PC-9 (cell line): ENCODE measurements around the gene RBM5.

ENCODE experiments used
- CTCF ChIP-seq: fragments of 200-600 bp; sonication (generic); conservative IDR thresholded peaks from 2 replicates; pipeline ENCODE4 v1.6.1; 2017; ENCODE audit warnings: mixed run types, antibody characterized with exemption, mild to moderate bottlenecking, moderate library complexity
- EZH2 ChIP-seq: fragments of 200-600 bp; sonication (generic); IDR thresholded peaks from 2 replicates; pipeline ENCODE4 v1.8.0; 2017; ENCODE audit warnings: antibody characterized with exemption, low read depth

DNA sequence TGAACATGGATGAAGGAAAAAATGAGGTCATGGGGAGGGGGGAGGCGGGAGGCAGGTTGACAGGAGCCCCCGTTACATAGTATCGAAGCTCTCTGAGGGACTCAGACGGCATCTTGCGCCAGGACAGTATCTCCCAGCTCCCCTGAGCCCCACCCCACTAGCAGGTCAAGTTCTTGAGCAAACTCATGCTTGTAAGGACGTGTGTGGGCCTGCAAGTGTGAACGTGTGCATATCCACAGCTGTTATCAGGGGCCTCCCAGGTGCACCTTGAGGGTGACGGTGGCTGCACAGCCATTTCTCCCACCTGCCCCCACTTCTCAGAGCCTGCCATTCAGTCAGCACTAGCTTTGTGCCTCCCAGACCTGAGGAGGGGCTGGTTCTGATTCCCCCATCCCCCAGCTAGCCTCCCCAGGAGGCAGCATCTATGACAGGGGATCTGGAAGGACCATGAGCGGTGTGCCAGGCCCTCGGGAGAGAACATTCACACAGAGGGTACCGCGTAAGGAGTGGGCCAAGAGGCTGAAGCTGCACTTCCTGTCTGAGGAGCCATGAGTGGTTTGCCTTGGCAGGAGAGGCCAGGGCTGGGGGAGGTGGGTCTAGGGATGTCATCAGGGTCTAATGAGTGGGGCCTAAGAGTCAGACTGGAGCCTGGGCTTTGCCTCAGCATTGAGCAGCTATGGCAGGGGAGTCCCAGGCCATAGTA, 69.3 kb downstream of the RBM5 start:
- TF ChIP-seq CTCF (no peak), EZH2 (no peak)
